T-helper 1 cell treated with Interleukin-12 subunit alpha and Interleukin-12 subunit beta and Interleukin-4 antibody, amounts not matched to agents 30 μg/mL and 1 μg/mL, for 36 hours (primary cell): ENCODE data around the gene PHOX2A.

ENCODE experiments used
- H3K27ac Mint-ChIP-seq: one replicate; pipeline ENCODE4 v1.8.0; 2021; ENCODE audit warnings: mild to moderate bottlenecking, mixed read lengths
- H3K27me3 Mint-ChIP-seq: one replicate; pipeline ENCODE4 v1.8.0; 2021; ENCODE audit warnings: low read depth, mixed read lengths
- H3K36me3 Mint-ChIP-seq: one replicate; pipeline ENCODE4 v1.8.0; 2021; ENCODE audit warnings: low read depth, mixed read lengths
- H3K4me1 Mint-ChIP-seq: one replicate; pipeline ENCODE4 v1.8.0; 2021; ENCODE audit warnings: low read depth, mixed read lengths
- H3K4me3 Mint-ChIP-seq: one replicate; pipeline ENCODE4 v1.8.0; 2021; ENCODE audit warnings: mild to moderate bottlenecking, moderate library complexity, mixed read lengths
- H3K9me3 Mint-ChIP-seq: one replicate; pipeline ENCODE4 v1.8.0; 2021; ENCODE audit warnings: mixed read lengths

PHOX2A gene

DNA sequence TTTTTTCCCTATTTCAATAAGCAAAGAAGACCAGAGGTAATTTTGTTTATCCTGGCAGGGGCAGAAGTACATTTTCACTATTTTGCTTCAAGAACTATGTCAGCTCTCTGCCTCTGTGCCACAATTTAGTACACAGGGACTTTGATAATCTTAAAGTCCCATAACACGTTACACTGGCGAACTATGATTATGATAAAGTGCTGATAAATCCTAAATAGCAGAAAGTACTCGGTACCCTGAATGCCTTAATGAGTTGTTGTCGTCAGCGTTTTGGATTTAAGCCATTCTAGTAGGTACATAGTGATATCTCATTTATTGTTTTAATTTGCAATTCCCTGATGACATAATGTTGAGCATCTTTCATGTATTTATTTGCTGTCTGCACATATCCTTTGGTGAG is 16.6 kb upstream of the PHOX2A start:
- no peak overlapping the region for H3K27ac Mint-ChIP-seq
- peaks cover 4% of the 10 kb centered on the region for H3K4me1 Mint-ChIP-seq
- H3K27me3 Mint-ChIP-seq = peaks cover 35% of the 10 kb centered on the region
- H3K36me3 Mint-ChIP-seq = no peaks in the 10 kb centered on the region
- H3K9me3 Mint-ChIP-seq = no peaks in the 10 kb centered on the region
- H3K4me3 Mint-ChIP-seq = no peak overlapping the region

DNA sequence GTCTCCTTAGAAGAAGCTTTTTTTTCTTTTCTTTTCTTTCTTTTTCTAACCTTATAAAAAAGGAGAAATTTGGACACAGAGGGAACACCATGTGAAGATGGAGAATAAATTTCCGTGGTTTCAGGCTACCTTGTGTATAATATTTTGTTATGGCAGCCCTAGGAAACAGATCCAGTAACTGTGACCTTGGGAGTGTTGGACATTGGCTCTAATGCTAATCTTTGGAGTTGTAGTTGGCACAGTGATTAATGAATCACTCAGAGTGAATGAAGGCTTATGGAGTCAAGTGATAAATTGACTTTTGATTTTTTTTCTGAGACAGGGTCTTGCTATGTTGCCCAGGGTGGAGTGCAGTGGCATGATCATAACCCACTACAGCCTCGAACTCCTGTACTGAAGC is 15.5 kb upstream of the PHOX2A start:
- Mint-ChIP-seq H3K36me3 (no peaks in the 10 kb centered on the region), H3K27ac (no peak overlapping the region), H3K9me3 (no peaks in the 10 kb centered on the region), H3K4me1 (peaks cover 4% of the 10 kb centered on the region), H3K4me3 (no peak overlapping the region), H3K27me3 (peaks cover 39% of the 10 kb centered on the region)

DNA sequence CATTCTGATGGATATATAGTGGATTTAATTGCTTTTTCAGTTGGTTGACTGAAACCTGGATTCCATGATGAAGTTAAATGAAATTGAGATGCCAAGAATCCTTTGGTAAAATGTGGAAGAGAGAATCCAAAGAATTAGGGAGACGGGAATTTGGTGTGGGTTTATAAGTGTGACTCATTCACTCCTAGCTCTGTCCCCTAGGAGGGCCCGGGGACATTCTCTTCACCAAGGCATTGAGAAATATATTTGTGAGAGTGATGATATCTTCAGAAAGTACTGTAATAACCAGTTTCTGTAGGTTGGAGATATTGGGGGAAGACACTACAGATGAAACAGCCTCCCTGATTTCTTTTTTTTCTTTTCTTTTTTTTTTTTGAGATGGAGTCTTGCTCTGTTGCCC is 13.6 kb upstream of the PHOX2A start:
- H3K4me1 Mint-ChIP-seq = no peaks in the 10 kb centered on the region
- no peak overlapping the region for H3K27ac Mint-ChIP-seq
- H3K9me3 Mint-ChIP-seq = no peaks in the 10 kb centered on the region
- no peaks in the 10 kb centered on the region for H3K36me3 Mint-ChIP-seq
- no peak overlapping the region for H3K4me3 Mint-ChIP-seq
- peaks cover 36% of the 10 kb centered on the region for H3K27me3 Mint-ChIP-seq

DNA sequence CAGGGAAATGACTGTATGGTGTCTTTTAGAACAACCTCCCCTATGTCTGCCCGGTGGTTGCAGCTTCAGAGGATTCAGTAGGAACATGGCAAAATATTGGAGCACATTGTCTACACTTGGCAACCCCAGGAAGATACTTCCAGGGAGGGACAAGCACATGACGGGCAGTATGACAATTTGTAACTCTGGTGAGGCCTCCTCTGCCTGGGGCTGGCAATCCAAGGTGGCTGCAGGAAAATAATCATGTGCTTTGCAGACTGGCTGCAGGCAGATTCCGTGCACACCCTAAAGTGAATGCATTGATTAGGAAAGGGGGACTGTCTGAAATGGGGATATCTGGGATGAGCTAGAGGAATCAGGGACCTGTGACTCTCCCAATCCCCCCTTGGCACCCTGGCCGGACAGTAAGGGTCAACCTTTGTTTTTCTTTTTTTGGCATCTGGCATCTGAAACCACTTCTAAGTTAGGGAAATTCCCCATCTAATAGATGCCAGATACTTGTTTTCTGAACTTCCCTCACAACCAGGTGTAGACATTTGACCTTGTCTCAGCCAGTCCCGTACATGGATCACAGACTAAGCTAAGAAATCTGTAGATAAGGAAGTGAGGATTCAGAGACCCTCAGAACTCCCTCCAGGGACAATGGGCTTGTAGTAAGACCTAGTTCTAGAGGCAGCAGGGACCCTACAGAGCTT is 10.5 kb upstream of the PHOX2A start:
- Mint-ChIP-seq H3K27me3 (peaks cover 30% of the 10 kb centered on the region), H3K36me3 (no peaks in the 10 kb centered on the region), H3K27ac (no peak overlapping the region), H3K4me1 (no peaks in the 10 kb centered on the region), H3K4me3 (no peak overlapping the region), H3K9me3 (no peaks in the 10 kb centered on the region)

DNA sequence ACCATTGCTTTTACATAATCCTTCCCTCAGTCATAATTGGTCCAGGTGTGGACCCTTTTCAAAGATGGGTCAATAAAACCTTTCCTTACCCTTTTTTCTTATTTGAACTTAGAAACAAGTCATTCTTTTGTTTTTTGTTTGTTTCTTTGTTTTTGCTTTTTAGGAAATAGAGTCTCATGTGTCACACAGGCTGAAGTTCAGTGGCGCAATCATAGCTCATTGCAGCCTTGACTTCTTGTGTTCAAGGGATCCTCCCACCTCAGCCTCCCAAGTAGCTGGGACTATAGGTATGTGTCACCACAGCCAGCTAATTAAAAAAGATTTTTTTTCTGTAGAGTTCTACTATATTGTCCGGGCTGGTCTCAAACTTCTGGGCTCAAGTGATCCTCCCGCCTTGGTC is 9.4 kb upstream of the PHOX2A start:
- peaks cover 30% of the 10 kb centered on the region for H3K27me3 Mint-ChIP-seq
- no peak overlapping the region for H3K4me3 Mint-ChIP-seq
- no peak overlapping the region for H3K27ac Mint-ChIP-seq
- H3K36me3 Mint-ChIP-seq = no peaks in the 10 kb centered on the region
- H3K9me3 Mint-ChIP-seq = no peaks in the 10 kb centered on the region
- no peaks in the 10 kb centered on the region for H3K4me1 Mint-ChIP-seq

DNA sequence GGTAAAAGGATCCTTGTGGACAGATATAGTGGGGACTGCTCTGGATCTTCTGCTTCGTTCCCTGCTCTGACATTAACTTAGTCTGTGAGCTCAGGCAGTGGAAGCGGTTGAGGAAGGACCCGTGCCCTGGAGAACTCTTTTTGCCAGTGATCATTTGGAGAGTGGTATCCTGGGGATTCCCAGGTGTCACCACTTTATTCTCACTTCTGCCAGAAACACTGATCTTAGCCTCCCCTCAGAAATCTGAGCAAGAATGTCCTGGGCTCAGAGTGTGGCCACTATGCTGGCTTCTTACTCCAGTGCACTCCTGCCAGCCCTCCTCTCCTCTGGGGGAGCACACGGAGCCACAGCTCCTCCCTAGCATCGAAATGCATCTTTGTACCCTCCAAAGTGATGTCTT is 7.6 kb upstream of the PHOX2A start:
- Mint-ChIP-seq H3K9me3 (no peaks in the 10 kb centered on the region), H3K4me1 (no peaks in the 10 kb centered on the region), H3K36me3 (no peaks in the 10 kb centered on the region), H3K4me3 (no peak overlapping the region), H3K27me3 (peaks cover 26% of the 10 kb centered on the region), H3K27ac (no peak overlapping the region)

DNA sequence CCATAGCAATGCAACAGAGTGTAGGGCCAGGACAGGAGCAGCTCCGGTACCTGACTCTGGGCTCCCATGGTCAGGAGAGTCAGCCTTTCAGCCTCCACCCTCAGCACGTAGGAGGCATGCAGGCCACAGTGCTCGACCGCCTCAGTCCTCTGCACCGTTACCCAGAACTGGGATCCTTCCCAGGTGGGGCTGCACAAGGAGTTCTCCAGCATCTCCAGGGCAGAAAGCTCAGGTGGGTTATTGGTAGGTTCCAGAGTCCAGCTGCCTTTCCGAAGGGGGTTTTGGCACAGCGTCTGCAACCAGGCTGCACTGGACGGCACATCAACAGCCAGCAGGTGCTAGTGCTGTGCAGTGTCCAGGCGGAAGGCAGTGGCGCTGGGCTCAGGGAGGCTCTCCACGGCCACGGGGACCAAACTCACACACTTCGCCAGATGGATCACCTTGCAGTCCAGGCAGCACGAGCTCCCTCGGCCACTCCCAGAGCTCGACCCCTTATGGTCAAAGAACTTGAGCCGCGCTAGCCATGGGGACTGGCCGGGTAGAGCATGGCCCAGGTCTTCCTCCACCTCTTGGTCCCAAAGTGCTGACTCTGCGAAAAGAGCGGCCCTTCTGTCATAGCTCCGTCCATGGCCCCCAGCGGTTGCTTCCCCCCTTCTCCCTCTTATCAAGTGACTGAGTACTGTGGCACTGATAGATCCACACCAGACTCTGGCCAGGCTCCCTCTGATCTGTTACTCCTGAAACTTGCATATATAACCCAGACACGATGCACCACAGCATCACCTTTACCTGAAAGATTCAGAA is 6.9 kb upstream of the PHOX2A start:
- Mint-ChIP-seq H3K36me3 (no peaks in the 10 kb centered on the region), H3K9me3 (no peaks in the 10 kb centered on the region), H3K4me3 (no peak overlapping the region), H3K27me3 (peaks cover 23% of the 10 kb centered on the region), H3K4me1 (no peaks in the 10 kb centered on the region), H3K27ac (no peak overlapping the region)

DNA sequence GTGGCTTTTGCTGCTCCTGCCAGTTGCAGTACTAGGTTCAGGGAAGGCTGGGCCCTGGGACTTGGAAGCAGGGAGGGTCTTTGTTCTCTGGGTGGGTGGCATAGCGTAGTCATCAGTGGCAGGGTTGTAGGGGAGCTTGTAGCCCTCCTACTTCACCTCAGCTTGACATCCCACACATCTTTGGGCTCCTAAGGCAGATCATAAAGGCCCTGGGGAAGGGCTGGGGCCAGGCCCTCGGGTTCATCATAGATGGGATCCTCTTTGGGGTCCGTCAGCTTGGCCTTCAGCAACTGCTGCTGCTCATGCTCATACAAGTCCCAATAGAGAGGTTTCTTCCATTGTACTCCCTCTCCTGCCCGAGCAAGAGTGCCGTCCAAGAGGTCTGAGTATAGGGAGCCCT is 6.0 kb upstream of the PHOX2A start:
- no peak overlapping the region for H3K4me3 Mint-ChIP-seq
- no peaks in the 10 kb centered on the region for H3K36me3 Mint-ChIP-seq
- H3K4me1 Mint-ChIP-seq = no peaks in the 10 kb centered on the region
- H3K27me3 Mint-ChIP-seq = peaks cover 17% of the 10 kb centered on the region
- H3K27ac Mint-ChIP-seq = no peak overlapping the region
- H3K9me3 Mint-ChIP-seq = no peaks in the 10 kb centered on the region

DNA sequence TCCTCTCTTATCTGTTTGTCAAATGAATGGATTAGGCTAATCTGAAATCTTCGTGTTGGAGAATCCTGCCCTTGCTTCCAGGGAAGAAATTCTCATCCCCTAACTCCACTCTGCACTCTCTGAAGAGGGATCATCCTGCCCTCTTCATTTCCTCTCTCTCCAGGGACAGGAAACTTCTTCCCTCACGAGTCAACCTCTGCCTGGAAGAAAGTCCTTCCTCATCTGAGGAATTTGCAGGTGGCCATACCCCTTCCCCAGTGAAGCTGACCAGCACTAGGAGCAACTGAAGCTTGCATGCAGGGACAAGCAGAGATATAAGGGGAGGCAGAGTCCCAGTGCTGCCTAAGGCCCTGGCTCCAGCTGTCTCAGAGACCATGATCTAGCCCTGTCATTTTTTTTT is 3.6 kb upstream of the PHOX2A start:
- Mint-ChIP-seq H3K36me3 (peaks cover 3% of the 10 kb centered on the region), H3K4me1 (peaks cover 7% of the 10 kb centered on the region), H3K9me3 (no peaks in the 10 kb centered on the region), H3K27ac (no peak overlapping the region), H3K27me3 (peaks cover 14% of the 10 kb centered on the region), H3K4me3 (no peak overlapping the region)

DNA sequence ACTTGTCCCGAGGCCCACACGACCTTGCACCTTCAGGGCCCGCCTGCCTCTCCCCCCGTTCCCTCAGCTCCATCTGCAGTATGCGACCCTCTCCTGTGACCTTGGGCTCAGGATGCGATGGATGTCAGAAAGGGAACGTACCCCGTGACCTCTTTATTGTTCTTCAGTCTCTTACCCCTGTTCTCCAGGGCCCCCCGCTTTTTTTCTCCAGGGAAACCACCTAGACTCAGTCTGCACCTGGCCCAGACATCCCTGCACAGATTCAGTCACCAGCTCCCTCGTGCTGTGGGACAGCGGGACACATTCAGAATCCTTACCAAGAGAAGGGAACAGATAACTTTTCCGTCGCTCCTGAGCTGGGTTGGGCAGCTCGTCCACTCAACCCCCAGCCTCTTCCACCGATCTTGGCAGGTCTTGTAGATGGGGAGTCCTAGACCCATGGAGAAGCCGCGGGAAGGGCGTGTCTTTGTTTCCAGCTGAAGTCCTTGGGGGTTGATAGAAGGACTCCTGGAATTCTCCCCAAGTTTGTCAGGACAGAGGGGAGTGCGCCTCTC is 1.4 kb upstream of the PHOX2A start:
- no peak overlapping the region for H3K4me3 Mint-ChIP-seq
- peaks cover 37% of the 10 kb centered on the region for H3K27me3 Mint-ChIP-seq
- no peak overlapping the region for H3K27ac Mint-ChIP-seq
- peaks cover 7% of the 10 kb centered on the region for H3K36me3 Mint-ChIP-seq
- H3K4me1 Mint-ChIP-seq = peaks cover 10% of the 10 kb centered on the region
- no peaks in the 10 kb centered on the region for H3K9me3 Mint-ChIP-seq

DNA sequence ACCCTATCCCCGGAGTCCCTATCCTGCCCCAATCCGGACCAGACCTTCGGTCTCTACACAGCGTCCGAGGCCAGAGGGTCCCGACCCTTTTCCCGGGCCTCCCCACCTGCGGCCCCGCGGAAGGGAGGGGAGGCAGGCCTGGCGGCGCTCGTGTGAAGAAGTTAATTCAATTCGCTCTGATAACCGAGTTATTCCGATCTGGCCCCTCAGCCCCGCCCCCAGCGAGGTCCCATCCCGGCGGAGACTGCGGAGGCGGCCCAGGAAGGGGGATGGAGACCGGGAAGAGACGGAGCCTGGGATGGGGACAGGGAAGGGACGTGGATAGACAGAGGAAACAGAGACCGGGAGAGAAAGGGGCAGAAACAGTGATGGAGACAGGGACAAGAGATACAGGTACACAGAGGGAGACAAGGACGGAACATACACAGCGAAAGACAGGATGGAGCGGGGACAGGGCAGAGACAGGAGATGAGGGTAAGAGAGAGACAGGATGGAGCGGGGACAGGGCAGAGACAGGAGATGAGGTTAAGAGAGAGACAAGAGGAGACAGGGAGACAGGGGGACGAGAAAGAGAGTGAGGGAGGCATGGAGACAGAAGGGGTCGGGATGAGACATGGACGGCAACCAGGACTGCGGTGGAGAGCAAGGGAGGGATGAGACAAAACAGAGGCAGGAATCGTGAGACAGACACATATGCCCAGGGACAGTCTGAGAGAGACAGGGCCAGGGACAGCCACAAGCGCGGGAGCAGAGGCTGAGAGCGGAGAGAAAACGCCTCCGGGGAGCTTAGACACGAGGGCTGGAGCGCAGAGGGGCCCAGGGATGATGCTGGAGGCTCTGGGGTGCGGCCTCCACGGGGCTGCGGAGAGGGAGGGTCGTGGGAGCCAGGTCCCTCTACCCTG is 636 bp upstream of the PHOX2A start:
- H3K36me3 Mint-ChIP-seq = peaks cover 8% of the 10 kb centered on the region
- peak overlapping the region; percentile 12 for H3K4me3 Mint-ChIP-seq
- H3K9me3 Mint-ChIP-seq = no peaks in the 10 kb centered on the region
- H3K4me1 Mint-ChIP-seq = peaks cover 12% of the 10 kb centered on the region
- H3K27ac Mint-ChIP-seq = no peak overlapping the region
- peaks cover 37% of the 10 kb centered on the region for H3K27me3 Mint-ChIP-seq

DNA sequence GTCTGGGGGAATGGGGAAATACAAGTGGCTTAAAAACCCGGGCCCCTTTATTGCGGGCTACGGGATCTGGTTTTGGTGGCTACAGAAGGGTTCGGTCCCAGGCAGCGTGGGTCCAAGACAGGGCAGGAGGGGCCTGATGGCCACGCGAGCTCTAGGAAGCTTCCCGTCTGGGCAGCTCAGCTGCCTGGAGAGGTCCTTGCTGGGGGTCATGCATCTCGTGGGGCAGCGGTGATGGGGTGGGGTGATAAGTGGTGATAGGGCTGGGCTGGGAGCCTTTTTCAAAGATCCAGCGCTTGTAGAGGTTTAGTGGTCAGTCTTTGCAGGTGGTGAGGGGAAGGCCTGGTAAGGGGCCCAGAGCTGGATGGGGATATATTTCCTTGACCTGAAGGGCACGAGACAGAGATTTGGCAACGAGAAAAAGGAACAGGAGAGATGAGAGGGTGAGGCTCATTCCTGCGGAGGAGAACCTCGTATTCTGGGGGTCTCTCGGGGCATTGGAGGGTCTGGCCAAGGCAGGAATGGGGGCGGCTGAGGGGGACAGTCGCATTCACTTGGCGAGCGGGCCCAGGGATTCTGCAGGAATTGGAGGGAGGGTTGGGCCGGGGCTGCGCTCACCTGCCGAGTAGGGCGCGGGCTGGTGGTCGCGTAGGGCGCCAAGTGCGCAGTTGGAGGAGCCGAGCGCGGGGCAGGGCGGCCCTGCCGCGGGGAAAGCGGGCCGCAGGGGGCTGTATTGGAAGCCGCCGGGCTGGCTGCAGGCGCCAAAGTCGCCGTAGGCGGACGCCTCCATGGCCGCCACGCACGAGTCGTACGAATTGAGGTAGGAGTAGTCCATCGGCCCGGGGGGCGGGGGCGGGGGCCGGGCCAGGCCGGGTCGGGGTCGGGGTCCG is 560 bp downstream of the PHOX2A start:
- H3K4me1 Mint-ChIP-seq = peaks cover 14% of the 10 kb centered on the region
- peaks cover 12% of the 10 kb centered on the region for H3K36me3 Mint-ChIP-seq
- no peak overlapping the region for H3K27ac Mint-ChIP-seq
- H3K27me3 Mint-ChIP-seq = peaks cover 45% of the 10 kb centered on the region
- H3K9me3 Mint-ChIP-seq = no peaks in the 10 kb centered on the region
- no peak overlapping the region for H3K4me3 Mint-ChIP-seq

DNA sequence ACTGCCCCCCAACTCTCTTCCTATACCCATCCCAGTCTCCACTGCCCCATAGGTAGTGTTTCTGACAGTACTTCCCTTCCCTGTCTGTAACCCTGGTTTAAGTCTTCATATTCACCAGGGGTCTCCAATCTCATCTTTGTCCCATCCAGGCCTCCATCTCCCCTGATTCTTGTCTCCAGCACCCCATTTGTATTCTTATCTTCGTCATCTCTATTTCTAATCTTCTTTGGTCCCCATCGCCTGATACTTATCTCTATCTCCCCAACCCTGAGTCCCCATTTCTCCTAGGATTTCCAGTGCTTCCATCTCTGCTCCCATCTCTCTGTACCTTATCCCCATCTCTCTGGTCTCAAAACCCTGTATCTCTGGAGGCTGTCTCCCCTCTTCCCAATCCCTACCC is 1.8 kb downstream of the PHOX2A start:
- Mint-ChIP-seq H3K4me3 (no peak overlapping the region), H3K4me1 (peaks cover 14% of the 10 kb centered on the region), H3K9me3 (no peaks in the 10 kb centered on the region), H3K27ac (no peak overlapping the region), H3K27me3 (peaks cover 45% of the 10 kb centered on the region), H3K36me3 (peaks cover 12% of the 10 kb centered on the region)
